ENCODE results near the gene AP2A1.
A peak's percentile ranks its signal among the peaks of the same experiment; 100 is the strongest.

Gene AP2A1

DNA sequence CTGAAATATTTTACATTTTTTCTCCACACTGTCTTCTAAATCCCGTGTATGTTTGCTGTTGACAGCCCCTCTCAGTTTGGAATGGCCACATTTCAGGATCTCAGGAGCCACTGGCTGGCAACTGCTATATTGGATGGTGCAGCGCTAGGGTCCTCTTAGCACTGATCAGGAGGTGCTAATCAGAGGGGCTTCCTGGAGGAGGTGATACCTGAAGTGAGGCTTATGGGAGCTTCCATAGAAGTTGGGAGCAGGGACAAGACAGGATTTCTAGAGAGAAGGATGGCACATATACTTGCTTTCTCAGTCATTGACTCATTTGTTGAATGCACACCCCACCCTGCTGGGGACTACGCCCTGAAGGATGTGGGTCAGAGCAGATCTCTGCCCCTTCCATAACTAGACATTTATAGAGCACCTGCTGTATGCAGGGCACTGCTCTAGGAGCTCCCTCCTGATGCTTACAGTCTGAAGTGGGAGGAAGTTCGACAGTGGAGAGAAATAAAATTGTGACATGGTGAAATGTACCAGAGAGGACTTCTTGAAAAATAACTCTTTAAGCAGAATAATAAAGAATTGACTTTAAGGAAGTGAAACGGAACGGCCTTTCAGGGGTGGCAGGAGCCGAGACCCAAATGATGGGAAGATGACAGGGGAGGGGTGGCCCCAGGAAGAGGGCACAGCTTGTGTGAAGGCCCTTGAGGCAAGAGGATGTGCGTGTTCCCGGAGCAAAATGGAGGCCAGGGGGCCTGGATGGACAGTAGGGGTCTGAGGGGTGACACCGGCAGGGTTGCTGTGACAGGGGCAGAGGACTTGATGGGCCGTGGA is 13.1 kb downstream of the AP2A1 start:
- TF ChIP-seq, protein P1, sequence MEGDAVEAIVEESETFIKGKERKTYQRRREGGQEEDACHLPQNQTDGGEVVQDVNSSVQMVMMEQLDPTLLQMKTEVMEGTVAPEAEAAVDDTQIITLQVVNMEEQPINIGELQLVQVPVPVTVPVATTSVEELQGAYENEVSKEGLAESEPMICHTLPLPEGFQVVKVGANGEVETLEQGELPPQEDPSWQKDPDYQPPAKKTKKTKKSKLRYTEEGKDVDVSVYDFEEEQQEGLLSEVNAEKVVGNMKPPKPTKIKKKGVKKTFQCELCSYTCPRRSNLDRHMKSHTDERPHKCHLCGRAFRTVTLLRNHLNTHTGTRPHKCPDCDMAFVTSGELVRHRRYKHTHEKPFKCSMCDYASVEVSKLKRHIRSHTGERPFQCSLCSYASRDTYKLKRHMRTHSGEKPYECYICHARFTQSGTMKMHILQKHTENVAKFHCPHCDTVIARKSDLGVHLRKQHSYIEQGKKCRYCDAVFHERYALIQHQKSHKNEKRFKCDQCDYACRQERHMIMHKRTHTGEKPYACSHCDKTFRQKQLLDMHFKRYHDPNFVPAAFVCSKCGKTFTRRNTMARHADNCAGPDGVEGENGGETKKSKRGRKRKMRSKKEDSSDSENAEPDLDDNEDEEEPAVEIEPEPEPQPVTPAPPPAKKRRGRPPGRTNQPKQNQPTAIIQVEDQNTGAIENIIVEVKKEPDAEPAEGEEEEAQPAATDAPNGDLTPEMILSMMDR (IDR thresholded peaks at IDR 0.05), result no peak
- H3K36me3 ChIP-seq, result peaks cover 39% of the 10 kb centered on the region

DNA sequence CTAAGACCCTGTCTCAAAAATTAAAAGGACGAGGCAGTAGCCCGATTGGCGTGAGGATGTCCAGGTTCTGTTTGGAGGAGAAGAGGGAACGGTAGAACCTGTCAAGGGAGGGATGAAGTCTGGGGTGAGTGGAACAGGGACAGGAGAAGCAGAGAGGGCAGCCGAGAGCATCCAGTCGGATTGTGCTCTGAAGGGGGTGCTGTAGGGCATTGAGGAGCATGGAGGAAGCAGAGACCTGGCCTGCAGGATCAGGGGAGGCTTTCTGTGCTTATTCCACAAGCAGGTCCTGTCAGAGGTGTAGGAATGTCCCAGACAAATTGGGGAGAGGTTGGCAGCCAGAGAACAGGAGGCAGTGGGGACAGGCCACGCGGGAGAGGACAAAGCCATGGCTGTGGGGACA is 14.1 kb downstream of the AP2A1 start:
- TF ChIP-seq, protein P1 (IDR thresholded peaks at IDR 0.05), result no peak
- H3K4me3 ChIP-seq (ENCODE audit: low read depth in 1 of 2, low read length in 1 of 2), result no peak overlapping the region
- H3K9me3 ChIP-seq, result no peaks in the 10 kb centered on the region
- peaks cover 44% of the 10 kb centered on the region for H3K36me3 ChIP-seq
- H3K27me3 ChIP-seq, result no peaks in the 10 kb centered on the region
- peaks cover 18 to 34% of the 10 kb centered on the region in 2 experiments for H3K4me1 ChIP-seq (ENCODE audit: control insufficient read depth in 1 of 2, insufficient read depth in 1 of 2, low read depth in 1 of 2, low read length in 1 of 2)
- peak overlapping the region; percentile 43 for H3K27ac ChIP-seq

More for the DNA sequence above, 13.1 kb downstream of the AP2A1 start:
- H3K9me3 ChIP-seq, result no peaks in the 10 kb centered on the region
- no peaks in the 10 kb centered on the region for H3K27me3 ChIP-seq
- peak overlapping the region; percentile 45 for H3K27ac ChIP-seq
- H3K4me3 ChIP-seq (ENCODE audit: low read depth in 1 of 2, low read length in 1 of 2), result no peak overlapping the region
- peaks cover 28 to 43% of the 10 kb centered on the region in 2 experiments for H3K4me1 ChIP-seq (ENCODE audit: control insufficient read depth in 1 of 2, insufficient read depth in 1 of 2, low read depth in 1 of 2, low read length in 1 of 2)

DNA sequence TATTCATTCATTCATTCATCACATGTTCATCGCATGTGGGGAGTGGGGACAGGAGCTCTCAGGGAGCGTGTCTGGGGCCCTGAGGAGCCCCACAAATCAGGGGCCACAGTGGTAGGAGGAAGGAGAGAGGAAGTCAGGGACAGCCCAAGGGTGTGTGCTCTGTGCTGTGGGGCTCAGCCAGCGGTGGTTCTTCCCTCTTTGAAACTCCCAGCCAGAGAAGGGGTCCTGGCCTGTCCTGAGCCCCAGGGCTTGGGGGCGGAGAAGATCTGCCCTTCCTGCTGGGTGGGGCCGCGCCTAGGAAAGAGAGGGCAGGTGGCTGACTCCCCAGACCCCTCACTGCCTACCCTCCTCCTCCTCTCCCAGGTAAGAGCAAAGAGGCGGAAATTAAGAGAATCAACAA is 14.6 kb downstream of the AP2A1 start:
- peaks cover 47% of the 10 kb centered on the region for H3K36me3 ChIP-seq
- TF ChIP-seq, protein P1 (IDR thresholded peaks at IDR 0.05), result no peak
- H3K4me3 ChIP-seq (ENCODE audit: low read depth in 1 of 2, low read length in 1 of 2), result no peak overlapping the region
- peak overlapping the region; percentile 43 for H3K27ac ChIP-seq
- no peaks in the 10 kb centered on the region for H3K9me3 ChIP-seq
- no peaks in the 10 kb centered on the region for H3K27me3 ChIP-seq
- H3K4me1 ChIP-seq (ENCODE audit: control insufficient read depth in 1 of 2, insufficient read depth in 1 of 2, low read depth in 1 of 2, low read length in 1 of 2), result peaks cover 13 to 28% of the 10 kb centered on the region in 2 experiments

DNA sequence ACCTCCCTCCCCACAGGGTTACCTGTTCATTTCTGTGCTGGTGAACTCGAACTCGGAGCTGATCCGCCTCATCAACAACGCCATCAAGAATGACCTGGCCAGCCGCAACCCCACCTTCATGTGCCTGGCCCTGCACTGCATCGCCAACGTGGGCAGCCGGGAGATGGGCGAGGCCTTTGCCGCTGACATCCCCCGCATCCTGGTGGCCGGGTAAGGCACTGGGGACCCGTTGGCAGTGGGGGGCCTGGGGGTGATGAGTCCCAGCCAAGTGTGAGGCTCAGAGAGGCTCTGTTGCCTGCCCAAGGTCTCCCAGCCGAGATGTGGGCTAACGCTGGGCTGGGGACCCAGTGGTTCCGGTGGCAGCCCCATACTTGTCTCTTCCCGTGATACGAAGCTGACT is 15.7 kb downstream of the AP2A1 start:
- peaks cover 54% of the 10 kb centered on the region for H3K36me3 ChIP-seq
- no peaks in the 10 kb centered on the region for H3K9me3 ChIP-seq
- no peak overlapping the region for H3K4me3 ChIP-seq (ENCODE audit: low read depth in 1 of 2, low read length in 1 of 2)
- TF ChIP-seq, protein P1 (IDR thresholded peaks at IDR 0.05), result no peak
- H3K4me1 ChIP-seq (ENCODE audit: control insufficient read depth in 1 of 2, insufficient read depth in 1 of 2, low read depth in 1 of 2, low read length in 1 of 2), result peaks cover 9 to 25% of the 10 kb centered on the region in 2 experiments
- H3K27me3 ChIP-seq, result no peaks in the 10 kb centered on the region
- no peak overlapping the region for H3K27ac ChIP-seq

DNA sequence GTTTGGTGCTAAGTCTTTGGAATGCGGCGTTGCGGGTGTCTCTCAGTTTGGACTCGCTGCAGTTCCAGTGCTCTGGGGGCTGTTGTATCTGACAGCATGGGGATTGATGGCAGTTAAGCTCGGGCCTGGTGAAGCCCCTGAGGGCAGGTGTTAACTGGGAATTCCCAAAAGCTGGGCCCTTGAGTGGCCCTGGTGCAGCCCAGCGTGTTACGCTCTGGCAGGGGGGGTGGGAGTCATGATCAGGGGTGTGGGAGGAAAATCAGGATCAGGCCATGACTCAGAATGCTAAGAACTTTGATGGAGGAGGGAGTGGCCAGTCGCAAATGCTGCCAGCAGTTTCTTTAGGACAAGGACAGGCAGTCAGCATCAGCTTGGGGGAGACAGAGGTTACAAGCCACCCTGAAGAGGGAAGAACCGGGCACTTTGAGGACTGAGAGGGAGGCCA is 19.6 kb downstream of the AP2A1 start:
- Histone ChIP-seq H3K4me1 (ENCODE audit: control insufficient read depth in 1 of 2, insufficient read depth in 1 of 2, low read depth in 1 of 2, low read length in 1 of 2) (peaks cover 0 to 6% of the 10 kb centered on the region in 2 experiments), H3K9me3 (no peaks in the 10 kb centered on the region), H3K4me3 (ENCODE audit: low read depth in 1 of 2, low read length in 1 of 2) (no peak overlapping the region), H3K27ac (no peak overlapping the region), H3K27me3 (no peaks in the 10 kb centered on the region), H3K36me3 (peaks cover 86% of the 10 kb centered on the region)
- TF ChIP-seq, protein P1 (IDR thresholded peaks at IDR 0.05), result no peak
